NCI-H1092 treated with DMSO at 0.1 percent for 48 hours (cell line): Measurements from ENCODE around the gene SYNM.

Experiments
- DNase-seq: peaks from one replicate; lab custom pipeline; 2025; lab: John Stamatoyannopoulos, UW

Gene SYNM

DNA sequence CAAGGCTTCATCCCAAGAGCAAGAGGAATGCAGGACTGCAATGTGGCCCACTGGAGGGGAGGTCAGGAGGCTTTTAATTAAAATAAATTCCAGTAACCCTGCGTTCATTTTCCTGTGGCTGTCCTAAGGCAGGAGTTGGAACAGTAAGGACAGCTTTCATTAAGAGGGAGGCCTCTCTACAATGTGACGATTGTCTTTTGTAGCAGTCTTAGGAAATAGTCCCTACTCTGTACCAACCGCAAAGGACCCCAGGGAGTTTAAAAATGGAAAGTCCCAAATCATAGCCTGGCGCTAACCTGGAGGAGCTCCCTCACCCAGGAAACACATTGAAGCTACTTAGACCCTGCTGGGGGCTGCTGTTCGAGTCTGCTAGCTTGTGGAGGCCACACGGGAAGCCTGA lies 62.8 kb downstream of the SYNM start:
- no peak for DNase-seq

DNA sequence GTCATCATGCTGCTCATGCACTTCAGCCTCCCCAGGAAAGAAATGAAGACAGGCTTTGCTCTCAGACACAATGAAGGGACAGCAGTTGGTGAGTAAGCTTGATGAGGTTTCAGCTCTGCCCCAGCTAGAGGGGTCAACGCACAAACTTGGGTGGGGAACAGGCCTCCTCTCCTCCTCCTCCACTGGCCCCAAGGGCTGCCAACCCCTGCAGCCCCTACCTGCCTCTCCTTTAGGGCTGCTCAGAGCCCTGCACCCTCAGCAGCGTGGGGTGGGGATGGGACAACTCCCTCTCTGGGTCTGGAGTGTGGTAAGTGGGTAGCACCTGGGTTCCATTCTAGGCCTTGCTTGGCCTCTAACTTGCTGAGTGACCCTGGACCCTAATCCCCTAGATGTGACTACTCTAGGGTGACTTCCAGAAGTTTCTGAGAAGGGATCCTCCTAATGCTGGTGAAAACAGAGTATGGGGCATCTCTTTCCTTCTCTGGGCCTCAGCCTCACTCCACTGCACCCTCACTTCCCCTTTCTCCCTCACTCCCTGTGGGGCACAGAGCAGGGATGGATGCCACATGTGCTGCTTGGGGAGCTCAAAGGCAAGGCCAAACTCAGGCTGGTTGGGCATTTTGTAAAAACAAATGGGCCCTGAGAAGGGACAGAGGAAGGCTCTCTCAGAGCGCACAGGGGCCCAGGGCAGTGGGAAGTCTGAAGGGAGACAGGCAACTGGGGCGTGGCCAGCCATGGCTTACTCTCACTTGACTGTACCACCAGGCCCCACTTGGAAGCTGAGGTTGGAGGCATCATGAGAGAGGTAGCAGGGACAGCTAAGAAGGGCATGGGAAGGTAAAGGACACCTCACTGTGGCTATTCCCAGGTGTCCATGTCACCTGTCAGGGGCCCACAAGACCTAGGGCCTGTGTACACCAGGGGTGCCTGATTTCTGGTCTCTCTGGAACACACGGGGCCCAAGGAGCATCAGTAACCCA lies 64.0 kb downstream of the SYNM start:
- no peak for DNase-seq

DNA sequence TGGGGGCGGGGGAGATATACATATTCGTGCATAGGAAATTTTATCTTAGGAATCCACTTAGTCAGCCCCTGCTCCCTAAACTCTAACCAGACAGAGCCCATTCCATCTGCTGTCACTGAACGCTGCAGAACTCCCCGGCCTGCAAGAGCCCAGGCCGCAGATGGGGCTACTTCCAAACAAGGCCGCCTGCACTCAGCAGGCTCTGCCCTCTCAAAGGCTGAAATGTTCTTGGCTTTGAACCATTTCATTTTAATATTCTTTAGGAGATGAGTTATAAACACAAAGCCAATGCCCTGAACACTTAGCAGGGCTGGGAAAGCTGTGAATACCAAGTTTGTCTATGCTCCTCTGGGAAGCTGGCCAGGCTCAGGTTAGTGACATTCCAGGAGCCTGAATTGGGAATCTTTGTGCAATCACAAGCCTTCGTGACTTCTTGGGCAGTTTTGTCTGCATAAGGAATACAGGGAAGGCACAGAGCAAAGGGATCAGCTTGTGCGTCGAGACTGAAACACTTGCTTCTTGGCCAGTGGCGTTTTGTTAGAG lies 65.0 kb downstream of the SYNM start:
- DNase-seq = no peak

DNA sequence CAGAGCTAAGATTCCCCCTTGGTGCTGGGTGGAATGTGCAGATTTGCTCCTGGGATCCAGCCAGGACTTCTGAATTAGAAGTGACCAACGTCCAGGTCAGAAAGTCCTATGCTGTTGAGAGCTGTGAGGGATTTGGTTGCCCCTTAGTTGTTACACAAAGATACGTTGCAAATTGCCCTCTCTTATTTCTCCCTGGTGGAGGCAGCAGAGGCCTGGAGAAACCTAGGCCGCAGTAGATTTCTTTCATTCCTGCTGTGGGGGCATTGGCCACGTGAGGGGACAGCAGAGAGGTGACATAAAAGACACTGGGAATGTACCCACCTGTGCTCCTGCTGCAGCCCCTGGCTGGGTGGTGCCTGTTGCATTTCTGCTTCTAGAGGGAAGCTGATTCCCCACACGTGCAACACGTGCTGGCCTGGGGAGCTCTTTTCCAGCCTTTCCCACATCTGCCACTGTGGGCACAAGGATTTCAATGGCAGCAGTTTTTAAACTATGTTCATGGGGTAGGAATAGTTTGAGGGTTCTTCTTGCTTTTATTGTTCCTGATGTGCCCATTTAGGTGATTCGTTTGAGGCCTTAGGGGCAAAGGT lies 65.7 kb downstream of the SYNM start:
- no peak for DNase-seq

DNA sequence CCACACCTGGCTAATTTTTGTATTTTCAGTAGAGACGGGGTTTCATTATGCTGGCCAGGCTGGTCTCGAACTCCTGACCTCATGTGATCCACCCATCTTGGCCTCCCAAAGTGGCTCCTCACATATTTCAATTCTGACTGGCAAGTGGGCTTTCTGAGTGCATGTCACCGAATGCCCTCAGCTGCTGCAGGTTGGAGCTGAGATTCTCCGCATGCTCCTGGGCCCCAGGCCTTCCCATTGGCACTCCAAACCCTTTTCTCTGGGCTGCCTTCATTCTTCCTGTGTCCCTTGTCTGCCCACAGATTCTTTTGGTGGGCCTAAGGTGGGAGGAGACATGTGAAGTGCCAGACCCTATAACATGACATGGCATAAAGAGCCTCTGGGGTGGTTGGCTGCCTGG lies 67.3 kb downstream of the SYNM start:
- DNase-seq = no peak

DNA sequence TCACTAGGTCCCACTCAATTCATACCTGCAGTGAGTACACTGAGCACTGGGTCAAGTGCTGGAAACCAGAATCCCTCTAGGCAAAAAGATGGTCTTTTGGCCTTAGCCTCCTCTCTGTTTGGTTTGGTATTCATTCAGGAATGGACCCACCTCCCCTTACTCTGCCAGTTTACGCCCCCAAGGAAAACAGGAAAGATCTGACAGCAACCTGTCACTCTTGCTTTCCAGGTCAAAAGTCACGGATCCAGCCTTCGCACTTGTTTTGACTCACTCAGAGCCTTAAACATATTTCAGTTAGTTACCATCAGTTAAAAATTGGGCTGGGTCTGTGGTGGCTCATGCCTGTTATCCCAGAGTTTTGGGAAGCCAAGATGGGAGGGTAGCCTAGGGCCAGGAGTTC lies 68.1 kb downstream of the SYNM start:
- no peak for DNase-seq

DNA sequence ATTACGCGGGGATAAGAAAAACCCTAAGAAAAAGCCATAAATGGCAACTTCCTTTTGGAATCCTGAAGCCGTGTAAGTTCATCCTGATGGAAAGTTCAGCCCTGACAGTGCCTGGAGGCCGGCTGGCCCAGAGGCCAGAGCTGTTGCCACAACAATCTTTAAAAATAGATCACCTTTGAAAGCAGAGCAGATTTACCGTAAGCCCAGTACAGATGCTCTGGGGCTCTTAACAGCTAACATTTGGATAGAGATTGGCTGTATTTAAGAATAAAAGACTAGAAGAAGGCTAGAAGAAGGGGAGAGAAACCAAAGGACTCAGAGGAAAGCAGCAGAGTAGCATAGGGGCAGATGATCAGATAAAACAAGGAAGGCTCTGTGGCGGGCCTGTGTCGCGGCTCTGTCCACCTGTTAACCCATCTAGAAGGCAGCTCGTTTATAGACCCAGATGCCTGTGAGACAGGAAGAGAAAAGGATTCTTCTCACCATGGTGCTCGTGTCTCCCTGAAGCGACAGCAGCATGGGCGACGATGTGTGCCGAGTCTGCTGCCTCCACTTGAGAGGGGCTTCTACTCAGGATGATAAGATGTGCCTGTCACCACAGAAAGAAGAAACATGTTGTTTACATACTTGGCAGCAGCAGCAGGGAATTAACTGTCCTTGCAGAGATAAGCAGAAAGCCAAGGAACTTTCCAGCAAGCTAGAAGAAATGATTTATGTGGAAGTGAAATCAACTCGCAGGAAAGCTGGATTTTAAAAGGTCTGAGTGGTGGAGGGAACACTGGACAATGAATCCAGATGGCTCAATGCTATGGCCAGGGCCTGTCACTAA lies 69.9 kb downstream of the SYNM start:
- no peak for DNase-seq

DNA sequence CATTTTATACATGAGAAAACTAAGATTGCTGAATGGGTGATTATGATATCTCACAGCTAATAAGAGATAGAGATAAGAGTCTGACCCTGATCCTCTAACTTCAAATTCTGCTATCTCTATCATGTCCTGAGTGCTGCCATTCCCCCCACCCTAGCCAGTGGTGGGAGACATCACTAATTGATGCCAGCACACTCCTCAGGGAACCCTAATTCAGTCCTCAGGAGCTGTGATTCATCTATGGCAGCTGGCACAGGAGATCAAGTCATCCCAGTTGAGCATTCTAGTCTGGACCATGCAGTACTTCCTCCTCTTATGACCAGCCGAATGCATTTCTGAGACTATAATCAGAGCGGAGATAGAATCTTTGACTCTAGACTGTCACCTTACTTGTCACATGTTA lies 71.9 kb downstream of the SYNM start:
- DNase-seq = no peak

DNA sequence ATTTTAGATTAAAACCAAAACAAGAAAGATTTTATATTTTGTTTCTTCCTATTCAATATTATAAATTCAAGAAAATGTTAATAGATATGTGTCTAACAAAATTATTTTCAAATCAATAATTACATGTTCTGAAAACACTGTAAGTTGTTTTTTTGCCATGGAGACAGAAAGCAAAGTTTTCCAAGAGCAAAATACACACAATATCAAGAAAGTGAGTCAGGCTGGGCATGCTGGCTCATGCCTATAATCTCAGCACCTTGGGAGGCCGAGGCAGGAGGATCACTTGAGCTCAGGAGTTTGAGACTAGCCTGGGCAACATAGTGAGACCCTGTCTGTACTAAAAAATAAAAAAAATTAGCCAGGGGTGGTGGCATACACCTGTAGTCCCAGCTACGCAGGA lies 72.8 kb downstream of the SYNM start:
- DNase-seq = no peak

DNA sequence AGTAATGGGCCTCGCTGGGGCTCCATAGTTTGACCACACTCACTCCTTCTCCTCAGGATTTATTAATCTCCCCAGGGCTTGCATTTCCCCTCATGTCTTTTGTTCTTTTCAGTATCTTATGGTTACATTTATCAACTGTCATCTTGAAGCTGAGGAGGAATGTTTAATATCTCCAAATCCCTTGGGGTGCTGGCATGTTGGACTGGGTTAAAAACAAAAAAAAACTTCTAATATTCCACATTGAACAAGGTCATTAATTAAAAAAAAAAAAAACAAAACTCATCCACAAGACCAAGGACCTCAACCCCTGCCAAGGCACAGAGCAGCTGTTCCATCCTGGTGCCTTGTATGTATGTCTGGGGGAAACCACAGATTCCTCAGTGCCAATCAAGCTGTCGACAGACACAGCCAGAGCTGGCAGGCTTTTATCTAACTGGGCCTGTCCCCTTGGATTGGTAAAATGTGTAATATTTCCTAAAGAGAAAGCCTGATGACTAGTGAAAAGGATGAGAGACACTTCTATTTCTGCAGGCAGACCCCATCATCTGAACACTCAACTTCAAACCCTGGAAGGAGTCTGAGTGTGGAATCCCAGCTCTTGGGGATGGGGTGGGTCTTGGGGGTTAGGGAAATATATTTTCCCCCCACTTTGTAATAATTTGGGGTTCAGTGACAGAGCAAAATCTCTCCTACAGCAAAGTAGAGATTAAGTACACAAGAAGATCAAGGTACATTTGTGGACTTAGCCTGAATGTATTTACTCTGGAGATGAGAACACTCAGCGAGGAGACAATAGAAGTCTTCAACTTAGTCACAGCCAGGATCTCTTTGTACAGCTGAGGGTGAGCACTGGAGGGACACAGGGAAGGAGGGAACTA lies 75.4 kb downstream of the SYNM start:
- no peak for DNase-seq

DNA sequence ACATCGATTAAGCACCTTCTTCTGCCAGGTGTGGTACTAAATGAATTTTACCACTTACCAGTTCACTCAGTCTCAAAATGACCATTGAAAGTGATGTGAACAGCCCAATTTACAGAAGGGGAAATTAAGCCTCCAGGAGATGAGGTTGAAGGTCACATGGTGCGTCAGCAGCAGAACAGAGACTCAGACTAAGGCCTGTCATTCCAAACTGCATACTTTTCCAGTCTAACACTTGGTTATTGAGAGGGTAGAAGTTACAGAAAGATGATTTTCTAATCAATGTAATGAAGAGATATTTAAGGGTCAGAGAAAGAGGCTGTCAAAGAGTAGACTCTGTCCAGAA lies 76.1 kb downstream of the SYNM start:
- DNase-seq = no peak

DNA sequence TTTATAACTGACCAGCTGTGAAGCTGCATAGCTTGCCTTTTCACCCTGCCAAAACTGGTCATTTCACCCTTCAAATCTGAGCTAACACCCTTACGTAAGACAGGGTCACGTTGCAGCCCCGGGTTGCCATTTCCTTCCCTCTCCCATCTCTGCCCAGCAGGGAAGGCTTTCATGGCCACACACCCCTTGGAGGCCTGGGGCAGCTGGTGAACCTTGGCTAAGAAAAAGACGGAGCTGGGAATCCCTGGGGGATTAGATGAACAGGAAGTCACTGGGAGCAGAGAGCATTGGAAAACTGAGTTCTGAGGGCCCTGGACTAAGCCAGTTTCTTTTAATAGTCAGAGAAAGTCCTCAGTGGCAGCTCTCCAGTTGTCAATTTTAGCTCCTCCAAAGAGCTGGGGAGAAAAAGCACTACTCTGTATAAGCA lies 76.7 kb downstream of the SYNM start:
- DNase-seq = no peak

DNA sequence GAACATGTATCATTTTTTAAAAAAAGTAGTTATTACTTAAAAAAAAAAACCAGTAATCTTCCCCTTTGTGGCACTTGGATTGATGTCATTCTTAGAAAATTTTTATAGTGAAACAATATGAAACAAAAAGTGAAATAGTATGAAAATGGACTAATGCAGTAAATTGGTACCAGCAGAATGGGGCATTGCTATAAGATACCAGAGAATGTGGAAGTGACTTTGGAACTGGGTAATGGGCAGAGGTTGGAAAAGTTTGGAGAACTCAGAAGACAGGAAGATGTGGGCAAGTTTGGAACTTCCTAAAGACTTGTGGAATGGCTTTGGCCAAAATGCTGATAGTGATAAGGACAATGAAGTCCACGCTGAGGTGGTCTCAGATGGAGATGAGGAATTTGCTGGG lies 77.9 kb downstream of the SYNM start:
- no peak for DNase-seq
